Measurements from ENCODE around the gene SCAMP4.

SCAMP4 gene

GRCh38 chr19:1905110-1905862 is at the start of gene SCAMP4, which contains the start of gene ADAT3:
Gene SCAMP4, plus strand, starts transcription at chr19:1905399. Its CDS starts 9,621 bp downstream, at chr19:1915020.
Gene ADAT3, plus strand, starts transcription at chr19:1905399. Its CDS starts 6,649 bp downstream, at chr19:1912048.
- peak; percentile 66 to 98 for DNase-seq (ENCODE audit: low read depth in 1 of 2, low spot score in 1 of 2)
- no peak for TF ChIP-seq JUND (IDR thresholded peaks at IDR 0.05; ENCODE audit: low read depth)
- in situ Hi-C loops (cut with HindIII; ENCODE audit: low pct_unique_long_range_greater_than_20kb, low sequenced_read_pairs) = no loop called here

GRCh38 chr19:1855828-1856255 is 49.4 kb upstream of the SCAMP4 start:
- in situ Hi-C loops (cut with HindIII; ENCODE audit: low pct_unique_long_range_greater_than_20kb, low sequenced_read_pairs) = no loop called here
- no peak for TF ChIP-seq JUND (IDR thresholded peaks at IDR 0.05; ENCODE audit: low read depth)
- DNase-seq (ENCODE audit: low read depth in 1 of 2, low spot score in 1 of 2) = no peak

- in situ Hi-C loops (cut with HindIII; ENCODE audit: low pct_unique_long_range_greater_than_20kb, low sequenced_read_pairs) = no loop called here
Measured at GRCh38 chr19:1856345-1856697, 48.9 kb upstream of the SCAMP4 start.

GRCh38 chr19:1856698-1857603 is 48.2 kb upstream of the SCAMP4 start:
- in situ Hi-C loops (cut with HindIII; ENCODE audit: low pct_unique_long_range_greater_than_20kb, low sequenced_read_pairs) = no loop called here
- DNase-seq (ENCODE audit: low read depth in 1 of 2, low spot score in 1 of 2) = peak in 1 of 2 experiments; percentile 62
- TF ChIP-seq JUND (IDR thresholded peaks at IDR 0.05; ENCODE audit: low read depth) = no peak

More at GRCh38 chr19:1856345-1856697, 48.9 kb upstream of the SCAMP4 start:
- TF ChIP-seq JUND (IDR thresholded peaks at IDR 0.05; ENCODE audit: low read depth) = no peak
- no peak for DNase-seq (ENCODE audit: low read depth in 1 of 2, low spot score in 1 of 2)

GRCh38 chr19:1857648-1858326 is 47.4 kb upstream of the SCAMP4 start:
- in situ Hi-C loops (cut with HindIII; ENCODE audit: low pct_unique_long_range_greater_than_20kb, low sequenced_read_pairs) = no loop called here
- no peak for TF ChIP-seq JUND (IDR thresholded peaks at IDR 0.05; ENCODE audit: low read depth)
- no peak for DNase-seq (ENCODE audit: low read depth in 1 of 2, low spot score in 1 of 2)

- no peak for TF ChIP-seq JUND (IDR thresholded peaks at IDR 0.05; ENCODE audit: low read depth)
- no peak for DNase-seq (ENCODE audit: low read depth in 1 of 2, low spot score in 1 of 2)
- in situ Hi-C loops (cut with HindIII; ENCODE audit: low pct_unique_long_range_greater_than_20kb, low sequenced_read_pairs) = no loop called here
Measured at GRCh38 chr19:1858412-1859081, 46.7 kb upstream of the SCAMP4 start.

GRCh38 chr19:1859331-1859781 is 45.8 kb upstream of the SCAMP4 start:
- DNase-seq (ENCODE audit: low read depth in 1 of 2, low spot score in 1 of 2) = no peak
- in situ Hi-C loops (cut with HindIII; ENCODE audit: low pct_unique_long_range_greater_than_20kb, low sequenced_read_pairs) = no loop called here
- TF ChIP-seq JUND (IDR thresholded peaks at IDR 0.05; ENCODE audit: low read depth) = no peak

- no peak for TF ChIP-seq JUND (IDR thresholded peaks at IDR 0.05; ENCODE audit: low read depth)
- no peak for DNase-seq (ENCODE audit: low read depth in 1 of 2, low spot score in 1 of 2)
- in situ Hi-C loops (cut with HindIII; ENCODE audit: low pct_unique_long_range_greater_than_20kb, low sequenced_read_pairs) = no loop called here
Measured at GRCh38 chr19:1860042-1860775, 45.0 kb upstream of the SCAMP4 start.

GRCh38 chr19:1860821-1861598 is 44.2 kb upstream of the SCAMP4 start:
- no peak for TF ChIP-seq JUND (IDR thresholded peaks at IDR 0.05; ENCODE audit: low read depth)
- in situ Hi-C loops (cut with HindIII; ENCODE audit: low pct_unique_long_range_greater_than_20kb, low sequenced_read_pairs) = no loop called here
- no peak for DNase-seq (ENCODE audit: low read depth in 1 of 2, low spot score in 1 of 2)

- TF ChIP-seq JUND (IDR thresholded peaks at IDR 0.05; ENCODE audit: low read depth) = no peak
- no peak for DNase-seq (ENCODE audit: low read depth in 1 of 2, low spot score in 1 of 2)
- in situ Hi-C loops (cut with HindIII; ENCODE audit: low pct_unique_long_range_greater_than_20kb, low sequenced_read_pairs) = no loop called here
Measured at GRCh38 chr19:1861599-1862031, 43.6 kb upstream of the SCAMP4 start.

- no peak for DNase-seq (ENCODE audit: low read depth in 1 of 2, low spot score in 1 of 2)
- in situ Hi-C loops (cut with HindIII; ENCODE audit: low pct_unique_long_range_greater_than_20kb, low sequenced_read_pairs) = no loop called here
- TF ChIP-seq JUND (IDR thresholded peaks at IDR 0.05; ENCODE audit: low read depth) = no peak
Measured at GRCh38 chr19:1862068-1862423, 43.2 kb upstream of the SCAMP4 start.

All from T47D (cell line).